ENCODE results near the gene KREMEN2. TPM values are rescaled to one million over a fixed set of nuclear protein-coding genes. Genes with fewer than 3 reads are reported as not detected.

Gene KREMEN2
- total and polyA plus RNA-seq, 9 of the 15 experiments (the other 6 are each of a cell fraction or from before 2014, with no cell fraction given) = 0.04 to 7.7 (median 1.5) TPM; not detected in 1

DNA sequence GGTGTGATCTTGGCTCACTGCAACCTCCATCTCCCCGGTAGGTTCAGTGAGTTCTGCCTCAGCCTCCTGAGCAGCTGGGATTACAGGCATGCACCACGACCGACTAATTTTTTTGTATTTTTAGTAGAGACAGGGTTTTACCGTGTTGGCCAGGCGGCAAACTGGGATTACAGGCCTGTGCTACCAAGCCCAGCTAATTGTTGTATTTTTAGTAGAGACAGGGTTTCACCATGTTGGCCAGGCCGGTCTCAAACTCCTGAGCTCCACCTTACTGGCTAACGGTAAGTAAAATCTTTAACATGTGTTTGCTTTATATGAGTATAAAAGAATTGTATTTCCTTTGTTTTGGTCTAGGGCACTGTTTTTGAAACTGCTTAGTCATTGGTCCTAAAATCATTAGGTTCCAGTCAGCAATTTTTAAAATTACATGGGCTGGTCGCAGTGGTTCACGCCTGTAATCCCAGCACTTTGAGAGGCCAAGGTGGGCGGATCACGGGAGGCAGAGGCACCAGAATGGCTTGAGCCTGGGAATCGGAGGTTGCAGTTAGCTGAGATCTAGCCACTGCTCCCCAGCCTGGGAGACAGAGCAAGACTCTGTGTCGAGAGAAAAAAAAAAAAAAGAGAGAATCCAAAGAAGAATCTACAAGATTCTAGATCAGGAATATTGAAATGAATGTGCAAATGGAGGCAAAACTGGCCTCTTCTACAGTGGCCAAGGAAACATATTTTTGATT lies 48.7 kb upstream of the KREMEN2 start (continued):
- TF ChIP-seq, protein P1, sequence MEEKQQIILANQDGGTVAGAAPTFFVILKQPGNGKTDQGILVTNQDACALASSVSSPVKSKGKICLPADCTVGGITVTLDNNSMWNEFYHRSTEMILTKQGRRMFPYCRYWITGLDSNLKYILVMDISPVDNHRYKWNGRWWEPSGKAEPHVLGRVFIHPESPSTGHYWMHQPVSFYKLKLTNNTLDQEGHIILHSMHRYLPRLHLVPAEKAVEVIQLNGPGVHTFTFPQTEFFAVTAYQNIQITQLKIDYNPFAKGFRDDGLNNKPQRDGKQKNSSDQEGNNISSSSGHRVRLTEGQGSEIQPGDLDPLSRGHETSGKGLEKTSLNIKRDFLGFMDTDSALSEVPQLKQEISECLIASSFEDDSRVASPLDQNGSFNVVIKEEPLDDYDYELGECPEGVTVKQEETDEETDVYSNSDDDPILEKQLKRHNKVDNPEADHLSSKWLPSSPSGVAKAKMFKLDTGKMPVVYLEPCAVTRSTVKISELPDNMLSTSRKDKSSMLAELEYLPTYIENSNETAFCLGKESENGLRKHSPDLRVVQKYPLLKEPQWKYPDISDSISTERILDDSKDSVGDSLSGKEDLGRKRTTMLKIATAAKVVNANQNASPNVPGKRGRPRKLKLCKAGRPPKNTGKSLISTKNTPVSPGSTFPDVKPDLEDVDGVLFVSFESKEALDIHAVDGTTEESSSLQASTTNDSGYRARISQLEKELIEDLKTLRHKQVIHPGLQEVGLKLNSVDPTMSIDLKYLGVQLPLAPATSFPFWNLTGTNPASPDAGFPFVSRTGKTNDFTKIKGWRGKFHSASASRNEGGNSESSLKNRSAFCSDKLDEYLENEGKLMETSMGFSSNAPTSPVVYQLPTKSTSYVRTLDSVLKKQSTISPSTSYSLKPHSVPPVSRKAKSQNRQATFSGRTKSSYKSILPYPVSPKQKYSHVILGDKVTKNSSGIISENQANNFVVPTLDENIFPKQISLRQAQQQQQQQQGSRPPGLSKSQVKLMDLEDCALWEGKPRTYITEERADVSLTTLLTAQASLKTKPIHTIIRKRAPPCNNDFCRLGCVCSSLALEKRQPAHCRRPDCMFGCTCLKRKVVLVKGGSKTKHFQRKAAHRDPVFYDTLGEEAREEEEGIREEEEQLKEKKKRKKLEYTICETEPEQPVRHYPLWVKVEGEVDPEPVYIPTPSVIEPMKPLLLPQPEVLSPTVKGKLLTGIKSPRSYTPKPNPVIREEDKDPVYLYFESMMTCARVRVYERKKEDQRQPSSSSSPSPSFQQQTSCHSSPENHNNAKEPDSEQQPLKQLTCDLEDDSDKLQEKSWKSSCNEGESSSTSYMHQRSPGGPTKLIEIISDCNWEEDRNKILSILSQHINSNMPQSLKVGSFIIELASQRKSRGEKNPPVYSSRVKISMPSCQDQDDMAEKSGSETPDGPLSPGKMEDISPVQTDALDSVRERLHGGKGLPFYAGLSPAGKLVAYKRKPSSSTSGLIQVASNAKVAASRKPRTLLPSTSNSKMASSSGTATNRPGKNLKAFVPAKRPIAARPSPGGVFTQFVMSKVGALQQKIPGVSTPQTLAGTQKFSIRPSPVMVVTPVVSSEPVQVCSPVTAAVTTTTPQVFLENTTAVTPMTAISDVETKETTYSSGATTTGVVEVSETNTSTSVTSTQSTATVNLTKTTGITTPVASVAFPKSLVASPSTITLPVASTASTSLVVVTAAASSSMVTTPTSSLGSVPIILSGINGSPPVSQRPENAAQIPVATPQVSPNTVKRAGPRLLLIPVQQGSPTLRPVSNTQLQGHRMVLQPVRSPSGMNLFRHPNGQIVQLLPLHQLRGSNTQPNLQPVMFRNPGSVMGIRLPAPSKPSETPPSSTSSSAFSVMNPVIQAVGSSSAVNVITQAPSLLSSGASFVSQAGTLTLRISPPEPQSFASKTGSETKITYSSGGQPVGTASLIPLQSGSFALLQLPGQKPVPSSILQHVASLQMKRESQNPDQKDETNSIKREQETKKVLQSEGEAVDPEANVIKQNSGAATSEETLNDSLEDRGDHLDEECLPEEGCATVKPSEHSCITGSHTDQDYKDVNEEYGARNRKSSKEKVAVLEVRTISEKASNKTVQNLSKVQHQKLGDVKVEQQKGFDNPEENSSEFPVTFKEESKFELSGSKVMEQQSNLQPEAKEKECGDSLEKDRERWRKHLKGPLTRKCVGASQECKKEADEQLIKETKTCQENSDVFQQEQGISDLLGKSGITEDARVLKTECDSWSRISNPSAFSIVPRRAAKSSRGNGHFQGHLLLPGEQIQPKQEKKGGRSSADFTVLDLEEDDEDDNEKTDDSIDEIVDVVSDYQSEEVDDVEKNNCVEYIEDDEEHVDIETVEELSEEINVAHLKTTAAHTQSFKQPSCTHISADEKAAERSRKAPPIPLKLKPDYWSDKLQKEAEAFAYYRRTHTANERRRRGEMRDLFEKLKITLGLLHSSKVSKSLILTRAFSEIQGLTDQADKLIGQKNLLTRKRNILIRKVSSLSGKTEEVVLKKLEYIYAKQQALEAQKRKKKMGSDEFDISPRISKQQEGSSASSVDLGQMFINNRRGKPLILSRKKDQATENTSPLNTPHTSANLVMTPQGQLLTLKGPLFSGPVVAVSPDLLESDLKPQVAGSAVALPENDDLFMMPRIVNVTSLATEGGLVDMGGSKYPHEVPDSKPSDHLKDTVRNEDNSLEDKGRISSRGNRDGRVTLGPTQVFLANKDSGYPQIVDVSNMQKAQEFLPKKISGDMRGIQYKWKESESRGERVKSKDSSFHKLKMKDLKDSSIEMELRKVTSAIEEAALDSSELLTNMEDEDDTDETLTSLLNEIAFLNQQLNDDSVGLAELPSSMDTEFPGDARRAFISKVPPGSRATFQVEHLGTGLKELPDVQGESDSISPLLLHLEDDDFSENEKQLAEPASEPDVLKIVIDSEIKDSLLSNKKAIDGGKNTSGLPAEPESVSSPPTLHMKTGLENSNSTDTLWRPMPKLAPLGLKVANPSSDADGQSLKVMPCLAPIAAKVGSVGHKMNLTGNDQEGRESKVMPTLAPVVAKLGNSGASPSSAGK (IDR thresholded peaks at IDR 0.05) = no peak
- TF ChIP-seq, protein P2, sequence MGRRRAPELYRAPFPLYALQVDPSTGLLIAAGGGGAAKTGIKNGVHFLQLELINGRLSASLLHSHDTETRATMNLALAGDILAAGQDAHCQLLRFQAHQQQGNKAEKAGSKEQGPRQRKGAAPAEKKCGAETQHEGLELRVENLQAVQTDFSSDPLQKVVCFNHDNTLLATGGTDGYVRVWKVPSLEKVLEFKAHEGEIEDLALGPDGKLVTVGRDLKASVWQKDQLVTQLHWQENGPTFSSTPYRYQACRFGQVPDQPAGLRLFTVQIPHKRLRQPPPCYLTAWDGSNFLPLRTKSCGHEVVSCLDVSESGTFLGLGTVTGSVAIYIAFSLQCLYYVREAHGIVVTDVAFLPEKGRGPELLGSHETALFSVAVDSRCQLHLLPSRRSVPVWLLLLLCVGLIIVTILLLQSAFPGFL (CRISPR knock-in tag; IDR thresholded peaks at IDR 0.05) = 0 out of 2 replicates have a peak, but pooled peaks have one; percentile 40
- no peak for TF ChIP-seq GABPB1 (CRISPR knock-in tag; IDR thresholded peaks at IDR 0.05)
- TF ChIP-seq MAFG (tag; conservative IDR thresholded peaks at IDR 0.05) = peak; percentile 99
- peak; percentile 49 for TF ChIP-seq EGR1 (conservative IDR thresholded peaks at IDR 0.05)
- TF ChIP-seq ZNF778 (CRISPR knock-in tag; IDR thresholded peaks at IDR 0.05) = no peak
- peak; percentile 100 for TF ChIP-seq ZNF316 (IDR thresholded peaks at IDR 0.05)
- TF ChIP-seq FOXM1 (IDR thresholded peaks at IDR 0.05; ENCODE audit: low read depth) = 0 out of 2 replicates have a peak, but pooled peaks have one; percentile 19
- TF ChIP-seq FOXM1 (CRISPR knock-in tag; IDR thresholded peaks at IDR 0.05; ENCODE audit: low read depth) = no peak
- peak; percentile 100 for TF ChIP-seq C11orf30 (IDR thresholded peaks at IDR 0.05; ENCODE audit: low read depth)
- no peak for TF ChIP-seq HLTF (IDR thresholded peaks at IDR 0.05)
- peak; percentile 18; the same call in 1 of the 2 replicates for TF ChIP-seq ZFX (CRISPR knock-in tag; IDR thresholded peaks at IDR 0.05)
- peak; percentile 58; the same call in 1 of the 2 replicates for TF ChIP-seq DPF2 (IDR thresholded peaks at IDR 0.05)

Data from K562 (cell line).